Activated naive CD4-positive, alpha-beta T cell treated with anti-CD3 and anti-CD28 coated beads, Interleukin-2, amount 10 ng/mL, durations not matched to agents 7 days and 5 days (primary cell): ENCODE data around the gene COL16A1.

Experiments
- CTCF ChIA-PET: fragments of 350-600 bp; sonication (Branson Sonifier 250); formaldehyde crosslinking; loops from one replicate; lab custom pipeline; 2021; ENCODE audit warnings: antibody characterized with exemption; lab: Charles Lee
- DNase-seq: peaks from one replicate; pipeline ENCODE4 v3.0.0-alpha.2; 2020
- H3K27ac Mint-ChIP-seq: one replicate; pipeline ENCODE4 v1.8.0; 2021; ENCODE audit warnings: mild to moderate bottlenecking, moderate library complexity, mixed read lengths
- H3K27me3 Mint-ChIP-seq: one replicate; pipeline ENCODE4 v1.8.0; 2021; ENCODE audit warnings: mild to moderate bottlenecking, mixed read lengths
- H3K36me3 Mint-ChIP-seq: one replicate; pipeline ENCODE4 v1.8.0; 2021; ENCODE audit warnings: mixed read lengths
- H3K4me1 Mint-ChIP-seq: one replicate; pipeline ENCODE4 v1.8.0; 2021; ENCODE audit warnings: mixed read lengths
- H3K4me3 Mint-ChIP-seq: one replicate; pipeline ENCODE4 v1.8.0; 2021; ENCODE audit warnings: mild to moderate bottlenecking, moderate library complexity, mixed read lengths
- H3K9me3 Mint-ChIP-seq: one replicate; pipeline ENCODE4 v1.8.0; 2021; ENCODE audit warnings: mixed read lengths

Gene COL16A1

GRCh38 chr1:31626223-31627207, 77.3 kb downstream of the COL16A1 start:
- DNase-seq = no peak
- CTCF ChIA-PET = interaction anchor here (0.6 kb wide), 1 partner anchor 10 kb away, joined by 3 read pairs; no protein-coding TSS in a partner anchor
- no peaks in the 10 kb centered on the region for H3K4me1 Mint-ChIP-seq
- H3K27me3 Mint-ChIP-seq = no peaks in the 10 kb centered on the region
- H3K27ac Mint-ChIP-seq = no peak overlapping the region
- H3K36me3 Mint-ChIP-seq = peaks cover 21% of the 10 kb centered on the region
- no peak overlapping the region for H3K4me3 Mint-ChIP-seq
- H3K9me3 Mint-ChIP-seq = no peaks in the 10 kb centered on the region

GRCh38 chr1:31625561-31626222, 78.1 kb downstream of the COL16A1 start:
- H3K4me1 Mint-ChIP-seq = no peaks in the 10 kb centered on the region
- H3K4me3 Mint-ChIP-seq = no peak overlapping the region
- no peak overlapping the region for H3K27ac Mint-ChIP-seq
- no peak for DNase-seq
- CTCF ChIA-PET = interaction anchor here (0.6 kb wide), 1 partner anchor 9 kb away, joined by 3 read pairs; no protein-coding TSS in a partner anchor
- no peaks in the 10 kb centered on the region for H3K9me3 Mint-ChIP-seq
- H3K27me3 Mint-ChIP-seq = peaks cover 4% of the 10 kb centered on the region
- H3K36me3 Mint-ChIP-seq = peaks cover 15% of the 10 kb centered on the region

- CTCF ChIA-PET = no interaction called here
- Mint-ChIP-seq H3K36me3 (peaks cover 13% of the 10 kb centered on the region), H3K4me1 (no peaks in the 10 kb centered on the region), H3K4me3 (no peak overlapping the region), H3K9me3 (no peaks in the 10 kb centered on the region), H3K27ac (no peak overlapping the region), H3K27me3 (peaks cover 5% of the 10 kb centered on the region)
- no peak for DNase-seq
These were observed 78.9 kb downstream of the COL16A1 start for GRCh38 chr1:31624731-31625514.

- Mint-ChIP-seq H3K36me3 (peaks cover 8% of the 10 kb centered on the region), H3K27me3 (peaks cover 11% of the 10 kb centered on the region), H3K4me1 (no peaks in the 10 kb centered on the region), H3K27ac (no peak overlapping the region), H3K9me3 (no peaks in the 10 kb centered on the region), H3K4me3 (no peak overlapping the region)
- CTCF ChIA-PET = no interaction called here
- DNase-seq = no peak
These were observed 79.5 kb downstream of the COL16A1 start for GRCh38 chr1:31624309-31624708.

GRCh38 chr1:31623365-31623764, 80.5 kb downstream of the COL16A1 start:
- Mint-ChIP-seq H3K36me3 (peaks cover 5% of the 10 kb centered on the region), H3K27me3 (peaks cover 21% of the 10 kb centered on the region), H3K4me1 (no peaks in the 10 kb centered on the region), H3K27ac (no peak overlapping the region), H3K9me3 (no peaks in the 10 kb centered on the region), H3K4me3 (no peak overlapping the region)
- CTCF ChIA-PET = no interaction called here
- DNase-seq = no peak

GRCh38 chr1:31621847-31622730, 81.7 kb downstream of the COL16A1 start:
- no peak overlapping the region for H3K4me3 Mint-ChIP-seq
- DNase-seq = no peak
- no peaks in the 10 kb centered on the region for H3K9me3 Mint-ChIP-seq
- H3K27me3 Mint-ChIP-seq = peaks cover 30% of the 10 kb centered on the region
- no peak overlapping the region for H3K27ac Mint-ChIP-seq
- no peaks in the 10 kb centered on the region for H3K4me1 Mint-ChIP-seq
- H3K36me3 Mint-ChIP-seq = peaks cover 3% of the 10 kb centered on the region
- CTCF ChIA-PET = interaction anchor here (0.7 to 0.9 kb wide), 2 partner anchors 10 to 59 kb away, joined by 3 read pairs; no protein-coding TSS in a partner anchor

- Mint-ChIP-seq H3K4me1 (no peaks in the 10 kb centered on the region), H3K9me3 (no peaks in the 10 kb centered on the region), H3K27ac (no peak overlapping the region), H3K36me3 (no peaks in the 10 kb centered on the region), H3K27me3 (peaks cover 36% of the 10 kb centered on the region), H3K4me3 (no peak overlapping the region)
- CTCF ChIA-PET = interaction anchor here (0.7 kb wide), 1 partner anchor 9 kb away, joined by 3 read pairs; no protein-coding TSS in a partner anchor
- no peak for DNase-seq
These were observed 82.4 kb downstream of the COL16A1 start for GRCh38 chr1:31621498-31621820.

- no peak overlapping the region for H3K27ac Mint-ChIP-seq
- no peaks in the 10 kb centered on the region for H3K9me3 Mint-ChIP-seq
- no peak overlapping the region for H3K4me3 Mint-ChIP-seq
- peaks cover 42% of the 10 kb centered on the region for H3K27me3 Mint-ChIP-seq
- no peak for DNase-seq
- CTCF ChIA-PET = interaction anchor here (0.7 kb wide), 1 partner anchor 9 kb away, joined by 3 read pairs; no protein-coding TSS in a partner anchor
- no peaks in the 10 kb centered on the region for H3K36me3 Mint-ChIP-seq
- H3K4me1 Mint-ChIP-seq = no peaks in the 10 kb centered on the region
These were observed 83.0 kb downstream of the COL16A1 start for GRCh38 chr1:31620631-31621497.

GRCh38 chr1:31618916-31619846, 84.6 kb downstream of the COL16A1 start:
- Mint-ChIP-seq H3K4me3 (no peak overlapping the region), H3K27ac (no peak overlapping the region), H3K9me3 (no peaks in the 10 kb centered on the region), H3K36me3 (no peaks in the 10 kb centered on the region), H3K4me1 (no peaks in the 10 kb centered on the region), H3K27me3 (peaks cover 49% of the 10 kb centered on the region)
- CTCF ChIA-PET = interaction anchor here (0.7 to 1.8 kb wide), 13 partner anchors 10 to 1239 kb away, joined by 3 to 6 read pairs (median 4); no protein-coding TSS in a partner anchor
- DNase-seq = no peak

GRCh38 chr1:31617916-31618746, 85.7 kb downstream of the COL16A1 start:
- peaks cover 59% of the 10 kb centered on the region for H3K27me3 Mint-ChIP-seq
- H3K9me3 Mint-ChIP-seq = no peaks in the 10 kb centered on the region
- H3K27ac Mint-ChIP-seq = no peak overlapping the region
- CTCF ChIA-PET = interaction anchor here (0.7 to 1.8 kb wide), 14 partner anchors 9 to 1240 kb away, joined by 3 to 6 read pairs (median 4); no protein-coding TSS in a partner anchor
- no peak overlapping the region for H3K4me3 Mint-ChIP-seq
- no peaks in the 10 kb centered on the region for H3K4me1 Mint-ChIP-seq
- no peaks in the 10 kb centered on the region for H3K36me3 Mint-ChIP-seq
- DNase-seq = peak; percentile 56
